Effector memory CD8-positive, alpha-beta T cell (primary cell): ENCODE data around the gene ASMTL.
"Not testable (repeated sequence)": the region's sequence is repeated elsewhere in the genome, so short reads cannot be mapped to it uniquely, and the experiment has no call there.

Source experiments
- ATAC-seq: fragments of 150-1000 bp; cut with Tn5 transposase; replicated peaks from 2 replicates; pipeline ENCODE4 v1.10.0; 2021; ENCODE audit warnings: mild to moderate bottlenecking, moderate library complexity
- DNase-seq, 3 experiments: peaks; one replicate each; pipeline ENCODE4 v3.0.0; 2021
- H3K27ac Mint-ChIP-seq, 2 donors: one replicate each; pipeline ENCODE4 v1.8.0; 2022; ENCODE audit warnings: mild to moderate bottlenecking in 2 of 2, mixed read lengths in 2 of 2, moderate library complexity in 2 of 2
- H3K27me3 Mint-ChIP-seq, 2 donors: one replicate each; pipeline ENCODE4 v1.8.0; 2022; ENCODE audit warnings: mixed read lengths in 2 of 2
- H3K36me3 Mint-ChIP-seq: one replicate; pipeline ENCODE4 v1.8.0; 2022; ENCODE audit warnings: mild to moderate bottlenecking, moderate library complexity, mixed read lengths; ENCODE audit not compliant: insufficient read depth
- H3K4me1 Mint-ChIP-seq, 2 donors: one replicate each; pipeline ENCODE4 v1.8.0; 2022; ENCODE audit warnings: low read depth in 2 of 2, mixed read lengths in 2 of 2
- H3K4me3 Mint-ChIP-seq, 2 donors: one replicate each; pipeline ENCODE4 v1.8.0; 2022; ENCODE audit warnings: mild to moderate bottlenecking in 2 of 2, mixed read lengths in 2 of 2, moderate library complexity in 2 of 2
- H3K9me3 Mint-ChIP-seq, 2 donors: one replicate each; pipeline ENCODE4 v1.8.0; 2022; ENCODE audit warnings: mixed read lengths in 2 of 2

ASMTL gene

GRCh38 chrX:1387141-1387776 is 65.5 kb downstream of the ASMTL start:
- Mint-ChIP-seq H3K27ac (peak overlapping the region; percentile 61 to 83), H3K36me3 (peaks cover 95% of the 10 kb centered on the region), H3K9me3 (no peaks in the 10 kb centered on the region), H3K27me3 (no peaks in the 10 kb centered on the region), H3K4me1 (peaks cover 19 to 28% of the 10 kb centered on the region in 2 donors), H3K4me3 (peak overlapping the region in 1 of 2 donors; percentile 47)
- DNase-seq (no peak), ATAC-seq (no peak)

DNA sequence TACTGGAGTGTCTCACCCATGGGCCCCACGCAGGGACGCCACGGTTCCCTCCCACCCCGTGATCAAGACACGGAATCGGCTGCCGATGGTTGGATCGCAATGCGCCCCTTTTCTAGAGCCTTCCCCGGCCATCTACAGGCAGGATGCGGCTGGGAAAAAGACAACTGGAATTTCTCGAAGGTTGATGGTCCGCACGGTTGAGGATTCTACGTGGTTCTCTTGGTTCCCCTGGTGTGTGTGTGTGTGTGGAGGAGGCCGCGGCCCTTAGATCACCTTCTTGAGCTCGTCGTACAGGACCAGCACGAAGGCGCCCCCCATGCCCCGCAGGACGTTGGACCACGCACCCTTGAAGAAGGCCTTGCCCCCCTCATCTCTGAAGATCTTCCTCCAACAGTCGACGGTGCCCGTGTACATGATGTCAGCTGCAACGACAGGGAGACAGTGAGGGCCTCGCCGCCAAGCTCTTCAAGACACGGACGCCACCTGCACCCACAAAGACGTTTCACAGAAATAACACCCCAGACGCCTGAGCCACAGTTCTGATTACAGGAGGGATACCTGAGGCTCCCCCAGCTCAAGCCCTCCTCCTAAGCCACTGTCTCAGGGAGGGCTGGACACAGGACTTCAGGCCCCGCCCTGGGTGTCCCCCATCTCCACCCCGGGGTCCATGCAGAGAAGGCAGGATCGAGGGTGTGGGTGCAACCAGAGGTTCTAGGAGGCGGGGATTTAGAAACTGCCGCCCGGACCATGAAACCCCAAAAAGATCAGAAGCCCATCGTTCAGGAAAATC is 66.2 kb downstream of the ASMTL start:
- no peak for DNase-seq
- no peak overlapping the region for H3K4me3 Mint-ChIP-seq
- H3K27ac Mint-ChIP-seq: peak overlapping the region; percentile 61 to 82
- ATAC-seq: no peak
- H3K9me3 Mint-ChIP-seq: no peaks in the 10 kb centered on the region
- peaks cover 22 to 28% of the 10 kb centered on the region in 2 donors for H3K4me1 Mint-ChIP-seq
- no peaks in the 10 kb centered on the region for H3K27me3 Mint-ChIP-seq
- peaks cover 91% of the 10 kb centered on the region for H3K36me3 Mint-ChIP-seq

- Mint-ChIP-seq H3K4me3 (peak overlapping the region in 1 of 2 donors; percentile 27), H3K27ac (peak overlapping the region in 1 of 2 donors; percentile 82), H3K9me3 (no peaks in the 10 kb centered on the region), H3K4me1 (peaks cover 14 to 20% of the 10 kb centered on the region in 2 donors), H3K27me3 (no peaks in the 10 kb centered on the region), H3K36me3 (peaks cover 81% of the 10 kb centered on the region)
- ATAC-seq: peak; percentile 12
- DNase-seq: no peak
Measured at GRCh38 chrX:1385253-1386223, 67.2 kb downstream of the ASMTL start.

DNA sequence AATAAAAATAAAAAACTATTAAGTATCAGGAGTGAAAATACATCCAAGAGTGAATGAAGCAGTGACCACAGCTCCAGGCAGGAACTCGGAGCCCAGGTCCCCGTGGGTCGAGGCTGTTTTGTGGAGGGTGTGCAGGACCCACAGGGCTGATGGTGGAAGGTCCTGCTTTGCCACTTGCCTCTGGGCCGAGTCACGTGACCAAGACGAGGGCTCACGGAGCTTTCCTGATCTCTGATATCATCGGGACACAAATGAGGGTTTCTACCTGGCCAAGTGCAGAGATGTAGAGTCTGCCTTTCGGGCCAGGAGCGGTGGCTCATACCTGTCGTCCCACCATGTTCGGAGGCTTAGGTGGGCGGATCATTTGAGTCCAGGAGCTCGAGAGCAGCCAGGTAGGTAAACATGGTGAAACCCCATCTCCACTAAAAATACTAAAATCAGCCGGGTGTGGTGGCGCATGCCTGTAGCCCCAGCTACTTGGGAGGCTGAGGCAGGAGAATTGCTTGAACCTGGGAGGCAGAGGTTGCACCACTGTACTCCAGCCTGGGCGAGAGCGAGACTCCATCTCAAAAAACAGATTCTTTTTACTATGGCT is 68.0 kb downstream of the ASMTL start:
- DNase-seq (no peak), ATAC-seq (no peak)
- peak overlapping the region in 1 of 2 donors; percentile 27 for H3K4me3 Mint-ChIP-seq
- no peaks in the 10 kb centered on the region for H3K27me3 Mint-ChIP-seq
- H3K9me3 Mint-ChIP-seq: no peaks in the 10 kb centered on the region
- peak overlapping the region in 1 of 2 donors; percentile 82 for H3K27ac Mint-ChIP-seq
- peaks cover 79% of the 10 kb centered on the region for H3K36me3 Mint-ChIP-seq
- H3K4me1 Mint-ChIP-seq: peaks cover 13 to 24% of the 10 kb centered on the region in 2 donors

DNA sequence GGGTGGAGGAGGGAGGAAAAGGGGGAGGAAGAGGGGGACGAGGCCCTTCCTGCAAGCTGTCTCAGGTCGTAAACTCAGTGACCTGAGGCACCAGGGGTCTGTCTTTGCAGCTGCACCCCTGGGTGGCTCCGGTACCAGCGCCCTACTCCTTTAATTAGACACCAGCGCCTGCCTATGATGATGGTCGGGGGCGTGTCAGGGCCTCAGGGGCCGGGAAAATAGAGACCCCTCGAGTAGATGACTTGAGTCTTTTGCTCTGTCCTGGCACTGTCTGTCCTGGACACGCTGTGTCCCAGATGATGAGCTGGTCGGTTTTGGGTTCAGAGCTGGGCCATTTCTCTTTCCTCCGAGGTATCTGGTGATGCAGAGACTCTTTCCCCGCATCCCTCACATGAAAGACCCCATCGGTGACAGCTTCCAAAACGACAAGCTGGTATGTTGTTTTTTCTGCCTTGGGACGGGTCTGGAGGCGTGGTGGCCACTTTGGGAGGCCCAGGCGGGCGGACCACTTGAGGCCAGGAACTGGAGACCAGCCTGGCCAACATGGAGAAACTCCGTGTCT is 72.0 kb downstream of the ASMTL start:
- H3K27me3 Mint-ChIP-seq: no peaks in the 10 kb centered on the region
- peak overlapping the region in 1 of 2 donors; percentile 75 for H3K27ac Mint-ChIP-seq
- no peak for ATAC-seq
- H3K9me3 Mint-ChIP-seq: no peaks in the 10 kb centered on the region
- peaks cover 53% of the 10 kb centered on the region for H3K36me3 Mint-ChIP-seq
- no peak overlapping the region for H3K4me3 Mint-ChIP-seq
- DNase-seq: no peak
- peaks cover 3 to 5% of the 10 kb centered on the region in 2 donors for H3K4me1 Mint-ChIP-seq

DNA sequence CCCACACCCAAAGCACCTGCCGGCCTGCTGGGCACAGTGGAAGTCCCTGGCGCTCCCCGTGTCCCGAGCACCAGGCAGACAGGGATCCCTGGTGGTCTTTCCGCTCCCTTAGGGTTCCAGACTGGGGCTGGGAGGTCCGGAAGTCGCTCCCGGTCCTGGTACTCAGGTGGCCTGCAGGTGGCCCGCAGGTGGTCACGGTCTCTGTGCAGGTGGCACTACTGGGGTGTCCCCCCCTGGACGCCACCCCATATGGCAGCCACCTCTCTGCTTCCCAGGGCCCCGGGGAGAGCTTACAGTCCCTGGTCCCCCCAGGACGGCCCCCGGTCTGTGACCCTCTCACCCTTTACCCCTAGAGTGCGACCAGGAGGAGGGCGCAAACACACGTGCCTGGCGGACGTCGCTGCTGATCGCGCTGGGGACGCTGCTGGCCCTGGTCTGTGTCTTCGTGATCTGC is 74.4 kb downstream of the ASMTL start:
- Mint-ChIP-seq H3K9me3 (no peaks in the 10 kb centered on the region), H3K27me3 (no peaks in the 10 kb centered on the region), H3K27ac (peak overlapping the region in 1 of 2 donors; percentile 32), H3K4me3 (no peak overlapping the region), H3K4me1 (peaks cover 3 to 5% of the 10 kb centered on the region in 2 donors), H3K36me3 (peaks cover 30% of the 10 kb centered on the region)
- DNase-seq: no peak
- no peak for ATAC-seq

DNA sequence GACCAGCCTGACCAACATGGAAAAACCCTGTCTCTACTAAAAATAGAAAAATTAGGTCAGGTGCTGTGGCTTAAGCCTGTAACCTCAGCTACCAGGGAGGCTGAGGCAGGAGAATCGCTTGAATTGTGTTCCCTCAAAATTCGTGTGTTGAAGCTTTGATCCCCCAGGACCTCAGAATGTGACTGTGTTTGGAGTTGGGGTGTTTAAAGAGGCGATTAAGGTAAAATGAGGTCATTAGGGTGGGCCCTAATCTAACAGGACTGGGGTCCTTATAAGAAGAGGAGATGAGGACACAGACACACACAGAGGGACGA is 84.4 kb downstream of the ASMTL start:
- ATAC-seq (no peak), DNase-seq (no peak)
- Mint-ChIP-seq H3K9me3 (no peaks in the 10 kb centered on the region), H3K36me3 (peaks cover 4% of the 10 kb centered on the region), H3K27ac (peak overlapping the region in 1 of 2 donors; percentile 44), H3K27me3 (no peaks in the 10 kb centered on the region), H3K4me1 (no peaks in the 10 kb centered on the region), H3K4me3 (no peak overlapping the region)

GRCh38 chrX:1366363-1366762 is 86.3 kb downstream of the ASMTL start:
- H3K27ac Mint-ChIP-seq, H3K9me3 Mint-ChIP-seq, H3K4me3 Mint-ChIP-seq, H3K4me1 Mint-ChIP-seq, H3K36me3 Mint-ChIP-seq, ATAC-seq, H3K27me3 Mint-ChIP-seq, DNase-seq: not testable (repeated sequence)

DNA sequence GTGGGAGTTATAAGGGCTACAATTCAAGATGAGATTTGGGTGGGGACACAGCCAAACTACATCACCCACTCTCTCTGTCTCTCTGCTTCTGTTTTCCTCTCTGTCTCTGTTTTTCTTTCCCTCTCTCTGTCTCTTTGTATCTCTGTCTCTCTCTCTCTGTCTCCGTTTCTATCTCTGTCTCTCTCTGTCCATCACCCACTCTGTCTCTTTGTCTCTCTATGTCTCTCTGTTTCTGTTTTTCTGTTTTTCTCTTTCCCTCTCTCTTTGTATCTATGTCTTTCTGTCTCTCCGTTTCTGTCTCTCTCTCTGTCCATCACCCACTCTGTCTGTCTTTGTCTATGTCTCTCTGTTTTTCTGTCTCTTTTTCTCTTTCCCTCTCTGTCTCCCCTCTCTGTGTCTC is 90.8 kb downstream of the ASMTL start:
- H3K4me3 Mint-ChIP-seq: no peak overlapping the region
- peak overlapping the region in 1 of 2 donors; percentile 14 for H3K27ac Mint-ChIP-seq
- no peak for DNase-seq
- ATAC-seq: no peak
- no peaks in the 10 kb centered on the region for H3K27me3 Mint-ChIP-seq
- no peaks in the 10 kb centered on the region for H3K9me3 Mint-ChIP-seq
- peaks cover 0 to 4% of the 10 kb centered on the region in 2 donors for H3K4me1 Mint-ChIP-seq
- H3K36me3 Mint-ChIP-seq: peaks cover 13% of the 10 kb centered on the region

DNA sequence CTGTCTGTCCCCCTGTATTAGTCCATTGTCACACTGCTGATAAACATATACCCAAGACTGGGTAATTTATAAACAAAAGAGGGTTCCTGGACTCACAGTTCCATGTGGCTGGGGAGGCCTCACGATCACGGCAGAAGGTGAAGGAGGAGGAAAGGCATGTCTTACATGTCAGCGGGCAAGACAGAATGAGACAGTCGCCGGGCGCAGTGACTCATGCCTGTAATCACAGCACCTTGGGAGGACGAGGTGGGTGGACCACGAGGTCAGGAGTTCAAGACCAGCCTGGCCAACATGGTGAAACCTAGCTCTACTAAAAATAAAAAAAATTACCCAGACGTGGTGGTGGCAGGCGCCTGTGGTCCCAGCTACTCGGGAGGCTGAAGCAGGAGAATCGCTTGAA is 91.4 kb downstream of the ASMTL start:
- peaks cover 0 to 4% of the 10 kb centered on the region in 2 donors for H3K4me1 Mint-ChIP-seq
- ATAC-seq: no peak
- no peak overlapping the region for H3K4me3 Mint-ChIP-seq
- H3K27ac Mint-ChIP-seq: no peak overlapping the region
- H3K36me3 Mint-ChIP-seq: peaks cover 13% of the 10 kb centered on the region
- H3K9me3 Mint-ChIP-seq: no peaks in the 10 kb centered on the region
- no peak for DNase-seq
- H3K27me3 Mint-ChIP-seq: no peaks in the 10 kb centered on the region

DNA sequence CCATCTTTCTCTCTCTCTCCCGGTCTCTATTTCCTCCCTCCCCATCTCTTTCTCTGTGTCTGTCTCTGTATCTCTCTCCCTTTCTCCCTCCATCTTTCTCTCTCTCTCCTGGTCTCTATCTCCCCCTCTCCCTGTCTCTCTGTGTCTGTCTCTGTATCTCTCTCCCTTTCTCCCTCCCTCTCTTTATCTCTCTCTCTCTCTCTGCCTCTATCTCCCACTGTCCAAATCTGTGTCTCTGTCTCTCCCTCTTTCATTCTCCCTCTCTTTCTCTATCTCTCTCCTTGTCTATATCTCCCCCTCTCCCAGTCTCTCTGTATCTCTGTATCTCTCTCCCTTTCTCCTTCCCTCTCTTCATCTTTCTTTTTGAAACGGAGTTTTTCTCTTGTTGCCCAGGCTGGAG is 92.5 kb downstream of the ASMTL start:
- peaks cover 13% of the 10 kb centered on the region for H3K36me3 Mint-ChIP-seq
- ATAC-seq (no peak), DNase-seq (no peak)
- no peak overlapping the region for H3K4me3 Mint-ChIP-seq
- peak overlapping the region in 1 of 2 donors; percentile 23 for H3K27ac Mint-ChIP-seq
- peaks cover 0 to 9% of the 10 kb centered on the region in 2 donors for H3K4me1 Mint-ChIP-seq
- H3K27me3 Mint-ChIP-seq: no peaks in the 10 kb centered on the region
- no peaks in the 10 kb centered on the region for H3K9me3 Mint-ChIP-seq

- DNase-seq (no peak), ATAC-seq (no peak)
- Mint-ChIP-seq H3K4me3 (no peak overlapping the region), H3K9me3 (no peaks in the 10 kb centered on the region), H3K36me3 (peaks cover 9% of the 10 kb centered on the region), H3K27me3 (no peaks in the 10 kb centered on the region), H3K4me1 (peaks cover 0 to 9% of the 10 kb centered on the region in 2 donors), H3K27ac (peak overlapping the region in 1 of 2 donors; percentile 23)
Measured at GRCh38 chrX:1359477-1359873, 93.2 kb downstream of the ASMTL start.
